ENCODE measurements around the gene SF3A1.

- TF ChIP-seq POLR2AphosphoS5 (IDR thresholded peaks at IDR 0.05; ENCODE audit: insufficient read depth, low read depth, low read length) (no peak), CTCF (IDR thresholded peaks at IDR 0.05; ENCODE audit: extremely low read depth in 1 of 2, insufficient read depth in 1 of 2, low read depth in 1 of 2, low read length in 2 of 2) (no peak), EZH2 (IDR thresholded peaks at IDR 0.05; ENCODE audit: borderline replicate concordance, low read depth, low read length, severe bottlenecking) (no peak), POLR2A (IDR thresholded peaks at IDR 0.05; ENCODE audit: low read depth, low read length) (no peak), JUN (IDR thresholded peaks at IDR 0.05; ENCODE audit: borderline replicate concordance, insufficient read depth, insufficient read length, low read depth) (no peak)
Measured at GRCh38 chr22:30375312-30375849, 18.7 kb upstream of the SF3A1 start.
